ENCODE results near the gene TTC34. TPM values are rescaled to one million over a fixed set of nuclear protein-coding genes. Genes with fewer than 3 reads are reported as not detected.

The TTC34 gene
- total and polyA plus RNA-seq, 8 donors = 0.18 to 0.99 (median 0.44) TPM

DNA sequence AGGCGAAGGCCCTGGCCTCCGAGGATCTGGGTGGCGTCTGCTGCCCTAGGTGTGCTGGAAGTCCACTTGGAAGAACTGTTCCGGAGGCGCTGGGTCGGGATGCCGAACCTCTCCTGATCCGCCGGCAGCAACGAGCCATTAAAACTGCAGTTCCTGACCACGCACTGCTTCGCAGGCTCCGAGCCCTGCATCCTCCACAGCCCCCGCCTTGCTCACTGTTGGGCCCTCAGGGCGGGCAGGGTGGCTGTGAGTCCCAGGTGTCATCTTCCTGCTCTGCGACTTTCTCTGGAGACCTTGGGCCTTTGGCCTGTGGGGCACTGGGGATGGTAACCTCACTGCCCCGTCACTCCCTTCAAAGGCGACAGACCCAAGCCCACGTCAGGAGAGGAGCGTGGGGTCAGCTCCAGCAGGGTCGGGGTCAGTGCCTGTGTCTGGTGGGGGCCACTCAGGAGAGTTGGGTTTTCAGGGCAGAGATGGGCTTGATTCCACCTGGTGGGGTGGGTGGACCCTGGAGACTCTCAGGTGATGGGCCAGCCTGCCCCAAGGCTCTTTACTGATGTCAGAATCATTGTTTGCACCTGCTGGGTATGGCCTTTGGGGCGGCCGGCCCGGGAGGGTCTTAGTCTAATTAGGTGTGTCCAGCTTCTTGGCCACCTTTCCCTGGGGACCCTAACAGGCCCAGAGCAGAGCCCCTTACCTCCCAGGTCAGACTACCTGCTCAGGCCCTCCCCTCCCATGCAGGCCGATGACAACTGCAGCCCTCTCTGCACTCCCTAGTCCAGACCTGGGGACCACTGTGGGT lies 211.9 kb downstream of the TTC34 start:
- WGBS, 2 donors = 90 to 94% methylated on average over 25 of the region's 25 CpGs
- intact Hi-C loops (cut with DNase I) = no loop called here
- Histone ChIP-seq H3K9me3 (no peaks in the 10 kb centered on the region), H3K4me1 (peaks cover 0 to 10% (median 6%) of the 10 kb centered on the region in 3 donors), H3K27ac (no peak overlapping the region), H3K27me3 (no peaks in the 10 kb centered on the region), H3K36me3 (no peaks in the 10 kb centered on the region), H3K4me3 (no peak overlapping the region)
- ATAC-seq = no peak
- DNase-seq = peak in 2 of 6 donors; percentile 52 to 54
- TF ChIP-seq, protein P1, sequence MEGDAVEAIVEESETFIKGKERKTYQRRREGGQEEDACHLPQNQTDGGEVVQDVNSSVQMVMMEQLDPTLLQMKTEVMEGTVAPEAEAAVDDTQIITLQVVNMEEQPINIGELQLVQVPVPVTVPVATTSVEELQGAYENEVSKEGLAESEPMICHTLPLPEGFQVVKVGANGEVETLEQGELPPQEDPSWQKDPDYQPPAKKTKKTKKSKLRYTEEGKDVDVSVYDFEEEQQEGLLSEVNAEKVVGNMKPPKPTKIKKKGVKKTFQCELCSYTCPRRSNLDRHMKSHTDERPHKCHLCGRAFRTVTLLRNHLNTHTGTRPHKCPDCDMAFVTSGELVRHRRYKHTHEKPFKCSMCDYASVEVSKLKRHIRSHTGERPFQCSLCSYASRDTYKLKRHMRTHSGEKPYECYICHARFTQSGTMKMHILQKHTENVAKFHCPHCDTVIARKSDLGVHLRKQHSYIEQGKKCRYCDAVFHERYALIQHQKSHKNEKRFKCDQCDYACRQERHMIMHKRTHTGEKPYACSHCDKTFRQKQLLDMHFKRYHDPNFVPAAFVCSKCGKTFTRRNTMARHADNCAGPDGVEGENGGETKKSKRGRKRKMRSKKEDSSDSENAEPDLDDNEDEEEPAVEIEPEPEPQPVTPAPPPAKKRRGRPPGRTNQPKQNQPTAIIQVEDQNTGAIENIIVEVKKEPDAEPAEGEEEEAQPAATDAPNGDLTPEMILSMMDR (IDR thresholded peaks at IDR 0.05) = no peak
- no peak for FAIRE-seq

DNA sequence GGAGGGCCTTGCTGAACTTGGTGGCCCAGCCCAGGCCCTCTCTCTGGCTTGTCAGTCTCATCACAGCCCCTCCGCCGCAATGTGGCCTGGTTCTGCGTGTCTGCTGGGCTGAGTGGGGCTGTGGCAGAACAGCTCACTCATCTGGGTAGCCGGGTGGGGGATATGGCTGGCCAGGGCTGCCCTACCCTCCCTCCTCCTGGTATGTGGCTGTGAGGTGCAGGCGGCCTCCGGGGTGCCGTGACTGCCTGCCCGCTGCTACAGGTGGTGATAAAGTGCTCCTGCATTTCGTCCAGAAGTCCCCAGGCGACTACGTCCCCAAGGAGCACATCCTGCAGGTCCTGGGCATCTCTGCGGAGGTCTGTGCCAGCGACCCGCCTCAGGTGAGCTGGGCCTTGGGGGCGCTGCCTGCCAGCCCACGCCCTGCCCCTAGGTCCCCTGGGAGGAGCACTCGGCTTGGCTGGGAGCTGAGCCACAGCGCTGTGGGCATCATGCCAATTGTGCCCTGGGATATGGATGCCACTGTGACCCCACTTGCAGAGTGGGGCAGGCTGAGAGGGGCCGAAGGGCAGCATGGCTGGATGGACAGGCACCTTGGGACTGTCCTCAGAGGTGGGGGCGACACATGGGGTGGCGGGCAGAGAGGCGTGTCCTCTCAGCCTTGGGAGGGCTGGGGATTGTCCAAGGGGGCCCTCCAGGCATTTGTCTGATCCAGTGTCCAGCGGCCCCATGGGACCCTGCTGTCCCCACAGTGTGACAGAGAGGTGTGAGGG lies 212.6 kb downstream of the TTC34 start:
- ATAC-seq = no peak
- TF ChIP-seq, protein P1 (IDR thresholded peaks at IDR 0.05) = no peak
- H3K4me1 ChIP-seq = peaks cover 0 to 17% (median 12%) of the 10 kb centered on the region in 3 donors
- no peaks in the 10 kb centered on the region for H3K27me3 ChIP-seq
- no peak for FAIRE-seq
- no peaks in the 10 kb centered on the region for H3K36me3 ChIP-seq
- intact Hi-C loops (cut with DNase I) = no loop called here
- peak in 3 of 6 donors; percentile 56 to 80 (median 60) for DNase-seq
- 85 to 86% methylated on average over 22 to 23 of the region's 23 CpGs for WGBS, 2 donors
- H3K9me3 ChIP-seq = no peaks in the 10 kb centered on the region
- no peak overlapping the region for H3K4me3 ChIP-seq
- no peak overlapping the region for H3K27ac ChIP-seq

DNA sequence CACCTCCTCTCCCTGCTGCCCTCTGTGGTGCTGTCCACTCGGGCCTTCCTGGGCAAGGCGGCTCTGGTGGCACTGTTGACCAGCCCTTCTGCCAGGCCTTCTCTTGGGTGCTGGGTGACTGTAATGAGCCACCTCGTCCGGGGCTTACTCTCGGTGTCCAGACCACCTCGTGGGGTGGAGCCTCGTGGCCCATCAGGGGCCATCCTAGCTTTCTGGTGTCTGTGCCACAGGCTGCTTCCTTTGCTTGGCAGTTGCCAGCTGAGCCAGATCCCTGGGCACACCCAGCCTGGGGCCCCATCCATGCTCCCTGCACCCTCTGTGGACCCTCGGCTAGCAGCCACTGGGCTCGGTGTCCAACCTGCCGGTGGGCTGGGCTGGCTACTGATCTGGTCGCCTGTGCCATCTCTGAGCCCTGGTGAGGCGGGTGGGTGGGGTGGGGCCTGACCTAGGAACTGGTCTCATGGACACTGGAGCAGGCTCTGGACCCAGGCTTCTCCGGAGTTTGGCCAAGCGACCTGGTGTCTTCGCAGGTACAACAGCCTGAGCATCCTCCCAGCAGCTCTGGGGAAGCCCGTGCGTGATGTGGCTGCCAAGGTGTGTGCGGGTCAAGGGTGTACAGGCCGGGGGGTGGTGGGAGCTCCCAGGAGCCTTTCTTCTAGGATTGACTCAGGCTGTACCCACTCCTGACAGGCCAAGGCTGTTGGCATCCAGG lies 213.5 kb downstream of the TTC34 start:
- Histone ChIP-seq H3K9me3 (no peaks in the 10 kb centered on the region), H3K4me1 (peaks cover 0 to 17% (median 13%) of the 10 kb centered on the region in 3 donors), H3K27me3 (no peaks in the 10 kb centered on the region), H3K4me3 (peak overlapping the region in 2 of 4 donors; percentile 76 to 80), H3K36me3 (no peaks in the 10 kb centered on the region), H3K27ac (no peak overlapping the region)
- ATAC-seq (no peak), FAIRE-seq (no peak), DNase-seq (peak in 2 of 6 donors; percentile 50 to 80)
- WGBS, 2 donors = 86 to 87% methylated on average over 19 of the region's 19 CpGs
- TF ChIP-seq, protein P1 (IDR thresholded peaks at IDR 0.05) = no peak
- intact Hi-C loops (cut with DNase I) = no loop called here

DNA sequence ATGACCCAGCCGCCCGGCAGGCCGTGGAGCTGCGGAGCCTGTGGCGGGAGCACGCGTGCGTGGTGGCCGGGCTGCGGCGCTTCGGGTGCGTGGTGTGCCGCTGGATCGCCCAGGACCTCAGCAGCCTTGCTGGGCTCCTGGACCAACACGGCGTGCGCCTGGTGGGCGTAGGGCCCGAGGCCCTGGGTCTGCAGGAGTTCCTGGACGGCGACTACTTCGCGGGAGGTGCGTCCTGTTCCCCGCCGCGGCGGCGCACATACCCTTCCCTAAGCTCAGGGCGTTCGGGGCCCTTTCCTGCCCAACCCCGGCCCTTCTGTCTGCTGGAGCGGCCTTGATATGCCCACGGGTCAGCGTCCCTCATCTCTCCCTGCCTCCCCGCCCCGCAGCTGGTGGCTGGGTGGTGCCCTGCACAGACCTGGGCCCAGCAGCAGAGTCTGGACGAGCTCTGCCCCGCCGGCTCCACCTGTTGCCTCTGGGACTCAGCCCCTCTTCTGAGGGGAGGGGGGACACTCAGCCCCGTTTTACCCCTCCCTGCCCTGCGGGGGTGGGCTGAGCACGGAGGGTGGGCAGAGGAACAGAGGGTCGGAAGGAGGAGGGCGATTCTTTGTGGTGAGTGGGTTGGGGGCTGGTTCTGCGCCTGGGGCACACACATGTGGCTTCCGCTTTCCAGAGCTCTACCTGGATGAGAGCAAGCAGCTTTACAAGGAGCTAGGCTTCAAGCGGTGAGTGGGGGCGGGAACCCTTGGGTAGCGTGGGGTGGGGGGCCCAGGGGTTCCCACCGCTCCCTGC lies 214.2 kb downstream of the TTC34 start:
- ATAC-seq (peak in 1 of 4 donors; percentile 7), FAIRE-seq (no peak), DNase-seq (peak in 3 of 6 donors; percentile 61 to 89 (median 75))
- no peaks in the 10 kb centered on the region for H3K27me3 ChIP-seq
- no peaks in the 10 kb centered on the region for H3K9me3 ChIP-seq
- H3K27ac ChIP-seq = peak overlapping the region in 3 of 4 donors; percentile 41 to 95 (median 46)
- H3K4me3 ChIP-seq = peak overlapping the region; percentile 59 to 80 (median 69)
- WGBS, 2 donors = 13 to 21% methylated on average over 34 to 52 of the region's 52 CpGs
- H3K36me3 ChIP-seq = no peaks in the 10 kb centered on the region
- TF ChIP-seq, protein P1 (IDR thresholded peaks at IDR 0.05) = no peak
- intact Hi-C loops (cut with DNase I) = no loop called here
- H3K4me1 ChIP-seq = peaks cover 0 to 17% (median 13%) of the 10 kb centered on the region in 3 donors

All from pancreas (tissue), 10 donors.